ENCODE data around the gene HOXD10. TPM values are rescaled to one million over a fixed set of nuclear protein-coding genes. Genes with fewer than 3 reads are reported as not detected.

Gene HOXD10
- total RNA-seq, 1 donor from 2014 or later = 0.52 TPM

GRCh38 chr2:176128982-176129796 is 12.6 kb downstream of the HOXD10 start, which contains the start of gene HOXD8:
Gene HOXD8, plus strand, starts transcription at chr2:176129705. Its CDS starts 662 bp downstream, at chr2:176130367.
- Histone ChIP-seq H3K4me3 (ENCODE audit: low read length in 3 of 3) (peak within 1 kb of the TSS; percentile 68 to 78 (median 75)), H3K36me3 (ENCODE audit: control insufficient read depth in 3 of 3, insufficient read depth in 3 of 3, low read length in 3 of 3) (peaks cover 0 to 2% (median 0%) of the 10 kb centered on the region in 3 donors), H3K27me3 (ENCODE audit: control insufficient read depth in 3 of 3, insufficient read depth in 3 of 3, low read length in 3 of 3) (peaks cover 11 to 61% (median 41%) of the 10 kb centered on the region in 3 donors), H3K9me3 (ENCODE audit: control insufficient read depth in 3 of 3, low read length in 3 of 3) (no peaks in the 10 kb centered on the region), H3K27ac (ENCODE audit: low read depth, low read length) (peak within 1 kb of the TSS; percentile 78), H3K9ac (ENCODE audit: low read depth in 1 of 3, low read length in 3 of 3) (peak within 1 kb of the TSS; percentile 61 to 76 (median 69)), H3K4me1 (ENCODE audit: control insufficient read depth in 3 of 3, insufficient read depth in 3 of 3, low read length in 3 of 3) (peaks cover 3 to 12% (median 5%) of the 10 kb centered on the region in 3 donors)

- H3K27me3 ChIP-seq (ENCODE audit: control insufficient read depth in 3 of 3, insufficient read depth in 3 of 3, low read length in 3 of 3) = peaks cover 13 to 58% (median 36%) of the 10 kb centered on the region in 3 donors
- H3K9ac ChIP-seq (ENCODE audit: low read depth in 1 of 3, low read length in 3 of 3) = peak overlapping the region in 2 of 3 donors; percentile 25 to 76
- H3K27ac ChIP-seq (ENCODE audit: low read depth, low read length) = peak overlapping the region; percentile 78
- peaks cover 3 to 16% (median 5%) of the 10 kb centered on the region in 3 donors for H3K4me1 ChIP-seq (ENCODE audit: control insufficient read depth in 3 of 3, insufficient read depth in 3 of 3, low read length in 3 of 3)
- H3K4me3 ChIP-seq (ENCODE audit: low read length in 3 of 3) = peak overlapping the region in 1 of 3 donors; percentile 69
- H3K9me3 ChIP-seq (ENCODE audit: control insufficient read depth in 3 of 3, low read length in 3 of 3) = no peaks in the 10 kb centered on the region
- peaks cover 0 to 2% (median 0%) of the 10 kb centered on the region in 3 donors for H3K36me3 ChIP-seq (ENCODE audit: control insufficient read depth in 3 of 3, insufficient read depth in 3 of 3, low read length in 3 of 3)
These were observed 13.2 kb downstream of the HOXD10 start for GRCh38 chr2:176129813-176130146.

DNA sequence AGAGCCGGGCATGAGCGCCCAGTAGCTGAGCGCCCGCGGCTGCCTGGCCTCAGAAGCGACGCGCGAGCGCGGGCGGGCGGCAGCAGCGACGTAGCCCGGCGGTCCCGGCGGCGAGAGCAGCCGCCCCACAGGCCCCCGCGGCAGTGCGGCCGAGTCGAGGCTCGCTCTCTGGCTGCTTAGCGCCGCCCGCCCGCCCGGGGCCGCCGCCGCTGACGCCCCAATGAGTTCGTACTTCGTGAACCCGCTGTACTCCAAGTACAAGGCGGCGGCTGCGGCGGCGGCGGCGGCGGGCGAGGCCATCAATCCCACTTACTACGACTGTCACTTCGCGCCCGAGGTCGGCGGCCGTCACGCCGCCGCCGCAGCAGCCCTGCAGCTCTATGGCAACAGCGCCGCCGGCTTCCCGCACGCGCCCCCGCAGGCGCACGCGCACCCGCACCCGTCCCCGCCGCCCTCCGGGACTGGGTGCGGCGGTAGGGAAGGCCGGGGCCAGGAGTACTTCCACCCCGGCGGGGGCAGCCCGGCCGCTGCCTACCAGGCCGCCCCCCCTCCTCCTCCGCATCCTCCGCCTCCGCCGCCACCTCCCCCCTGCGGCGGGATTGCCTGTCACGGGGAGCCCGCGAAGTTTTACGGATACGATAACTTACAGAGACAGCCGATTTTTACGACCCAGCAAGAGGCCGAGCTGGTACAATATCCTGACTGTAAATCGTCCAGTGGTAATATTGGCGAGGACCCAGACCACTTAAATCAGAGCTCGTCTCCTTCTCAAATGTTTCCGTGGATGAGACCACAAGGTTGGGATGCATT is 13.8 kb downstream of the HOXD10 start:
- Histone ChIP-seq H3K4me3 (ENCODE audit: low read length in 3 of 3) (peak overlapping the region; percentile 22 to 78 (median 69)), H3K27ac (ENCODE audit: low read depth, low read length) (peak overlapping the region; percentile 78), H3K27me3 (ENCODE audit: control insufficient read depth in 3 of 3, insufficient read depth in 3 of 3, low read length in 3 of 3) (peaks cover 13 to 58% (median 33%) of the 10 kb centered on the region in 3 donors), H3K4me1 (ENCODE audit: control insufficient read depth in 3 of 3, insufficient read depth in 3 of 3, low read length in 3 of 3) (peaks cover 7 to 22% (median 10%) of the 10 kb centered on the region in 3 donors), H3K9me3 (ENCODE audit: control insufficient read depth in 3 of 3, low read length in 3 of 3) (no peaks in the 10 kb centered on the region), H3K9ac (ENCODE audit: low read depth in 1 of 3, low read length in 3 of 3) (peak overlapping the region; percentile 25 to 76 (median 63)), H3K36me3 (ENCODE audit: control insufficient read depth in 3 of 3, insufficient read depth in 3 of 3, low read length in 3 of 3) (peaks cover 0 to 2% (median 0%) of the 10 kb centered on the region in 3 donors)

DNA sequence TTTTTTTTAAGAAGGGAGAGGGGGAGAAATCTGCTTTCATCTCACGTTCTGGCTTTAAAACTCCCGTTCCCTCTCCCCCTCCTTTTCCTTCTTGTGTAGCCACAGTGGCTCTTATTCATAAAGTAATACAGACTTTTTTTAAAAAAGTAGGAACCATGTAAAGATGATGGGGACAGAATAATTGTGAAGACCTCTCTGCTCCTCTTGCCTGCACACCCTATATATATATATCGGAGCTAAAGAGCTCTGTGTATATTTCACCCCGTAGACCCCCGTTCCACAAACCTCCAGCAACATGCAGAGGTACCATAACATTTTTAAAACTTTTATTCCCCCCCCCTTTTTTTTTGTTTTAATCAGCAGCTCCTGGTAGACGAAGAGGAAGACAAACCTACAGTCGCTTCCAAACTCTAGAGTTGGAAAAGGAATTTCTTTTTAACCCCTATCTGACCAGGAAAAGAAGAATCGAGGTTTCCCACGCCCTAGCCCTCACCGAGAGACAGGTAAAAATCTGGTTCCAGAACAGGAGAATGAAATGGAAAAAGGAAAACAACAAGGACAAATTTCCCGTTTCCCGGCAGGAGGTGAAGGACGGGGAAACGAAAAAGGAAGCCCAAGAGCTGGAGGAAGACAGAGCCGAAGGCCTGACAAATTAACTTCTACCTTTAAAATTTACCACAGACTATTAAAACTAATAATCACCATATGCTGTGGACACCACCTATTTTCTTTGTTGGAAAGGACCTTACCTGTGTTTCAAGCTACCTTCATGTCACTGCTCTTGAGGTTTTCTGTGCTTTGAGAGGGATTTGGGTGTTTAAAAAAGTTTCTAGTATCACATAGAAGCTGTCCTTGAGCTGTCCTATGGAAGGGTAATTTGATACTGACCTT is 14.6 kb downstream of the HOXD10 start:
- peaks cover 0 to 2% (median 0%) of the 10 kb centered on the region in 3 donors for H3K36me3 ChIP-seq (ENCODE audit: control insufficient read depth in 3 of 3, insufficient read depth in 3 of 3, low read length in 3 of 3)
- peak overlapping the region; percentile 22 to 78 (median 69) for H3K4me3 ChIP-seq (ENCODE audit: low read length in 3 of 3)
- H3K27ac ChIP-seq (ENCODE audit: low read depth, low read length) = peak overlapping the region; percentile 78
- peaks cover 19 to 57% (median 30%) of the 10 kb centered on the region in 3 donors for H3K27me3 ChIP-seq (ENCODE audit: control insufficient read depth in 3 of 3, insufficient read depth in 3 of 3, low read length in 3 of 3)
- H3K9ac ChIP-seq (ENCODE audit: low read depth in 1 of 3, low read length in 3 of 3) = peak overlapping the region; percentile 51 to 76 (median 63)
- H3K4me1 ChIP-seq (ENCODE audit: control insufficient read depth in 3 of 3, insufficient read depth in 3 of 3, low read length in 3 of 3) = peaks cover 9 to 30% (median 10%) of the 10 kb centered on the region in 3 donors
- H3K9me3 ChIP-seq (ENCODE audit: control insufficient read depth in 3 of 3, low read length in 3 of 3) = no peaks in the 10 kb centered on the region

DNA sequence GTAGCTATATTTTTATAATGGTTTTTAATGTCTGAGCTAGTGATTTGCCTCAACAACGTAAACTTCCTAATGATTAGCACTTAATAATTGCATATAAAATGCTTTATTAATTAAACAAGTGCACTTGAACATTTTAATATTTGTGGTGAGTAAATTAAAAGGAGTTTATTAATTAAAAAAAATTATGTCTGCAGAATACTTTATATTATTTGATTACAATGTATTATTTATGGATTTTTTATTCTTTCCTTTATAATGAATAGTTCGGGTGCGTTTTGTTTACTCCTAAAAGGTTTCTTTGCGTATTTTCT is 15.2 kb downstream of the HOXD10 start:
- H3K27ac ChIP-seq (ENCODE audit: low read depth, low read length) = peak overlapping the region; percentile 78
- H3K27me3 ChIP-seq (ENCODE audit: control insufficient read depth in 3 of 3, insufficient read depth in 3 of 3, low read length in 3 of 3) = peaks cover 19 to 63% (median 31%) of the 10 kb centered on the region in 3 donors
- H3K9me3 ChIP-seq (ENCODE audit: control insufficient read depth in 3 of 3, low read length in 3 of 3) = no peaks in the 10 kb centered on the region
- peaks cover 9 to 31% (median 10%) of the 10 kb centered on the region in 3 donors for H3K4me1 ChIP-seq (ENCODE audit: control insufficient read depth in 3 of 3, insufficient read depth in 3 of 3, low read length in 3 of 3)
- peaks cover 0 to 2% (median 0%) of the 10 kb centered on the region in 3 donors for H3K36me3 ChIP-seq (ENCODE audit: control insufficient read depth in 3 of 3, insufficient read depth in 3 of 3, low read length in 3 of 3)
- peak overlapping the region in 2 of 3 donors; percentile 69 to 78 for H3K4me3 ChIP-seq (ENCODE audit: low read length in 3 of 3)
- H3K9ac ChIP-seq (ENCODE audit: low read depth in 1 of 3, low read length in 3 of 3) = peak overlapping the region in 2 of 3 donors; percentile 60 to 76

DNA sequence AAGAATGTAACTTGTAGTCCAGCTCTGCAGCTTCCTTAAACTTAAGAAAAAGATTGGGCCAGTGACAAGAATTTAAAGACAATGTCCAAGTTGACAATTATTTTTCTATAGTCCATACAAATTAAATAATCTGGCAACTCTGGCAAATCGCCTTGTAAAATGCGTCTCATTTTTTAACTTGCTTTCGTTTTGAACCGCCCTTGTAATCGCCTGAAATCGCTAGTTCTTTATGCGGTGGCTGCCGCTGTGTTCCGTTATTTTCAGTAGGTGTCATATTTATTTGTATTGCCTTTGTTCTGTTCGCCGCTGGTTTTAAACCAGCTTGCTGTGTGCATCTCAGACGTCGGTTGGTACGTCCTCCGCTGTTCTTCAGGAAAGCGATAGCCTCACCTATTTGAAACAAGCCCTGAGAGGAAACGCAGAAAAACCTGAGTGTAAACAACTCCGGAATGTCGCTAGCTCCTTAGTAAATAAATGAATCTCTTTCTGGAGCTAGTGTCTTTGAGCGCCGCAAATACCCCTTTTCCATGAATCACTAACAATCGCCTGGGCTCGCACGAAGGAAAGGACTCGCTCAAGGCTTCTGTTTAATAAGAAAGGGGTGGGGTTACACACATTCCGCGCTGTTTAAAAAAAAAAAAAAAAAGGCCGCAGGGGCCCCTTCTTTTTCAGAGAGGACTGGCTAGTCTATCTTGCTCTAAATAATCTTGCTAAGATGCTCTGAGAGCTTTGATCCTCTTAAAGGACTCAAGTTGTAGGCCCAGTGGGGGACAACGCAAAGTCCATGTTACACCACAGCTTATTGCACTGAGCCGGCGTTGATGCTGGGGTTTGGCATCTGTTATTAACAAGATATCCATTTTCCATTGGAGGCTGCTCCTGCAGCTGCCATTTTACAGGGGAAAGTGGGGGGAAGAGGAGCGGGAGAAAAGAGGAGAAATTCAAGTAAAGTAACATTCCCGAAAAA is 15.9 kb downstream of the HOXD10 start:
- H3K27ac ChIP-seq (ENCODE audit: low read depth, low read length) = peak overlapping the region; percentile 50
- peaks cover 9 to 31% (median 10%) of the 10 kb centered on the region in 3 donors for H3K4me1 ChIP-seq (ENCODE audit: control insufficient read depth in 3 of 3, insufficient read depth in 3 of 3, low read length in 3 of 3)

DNA sequence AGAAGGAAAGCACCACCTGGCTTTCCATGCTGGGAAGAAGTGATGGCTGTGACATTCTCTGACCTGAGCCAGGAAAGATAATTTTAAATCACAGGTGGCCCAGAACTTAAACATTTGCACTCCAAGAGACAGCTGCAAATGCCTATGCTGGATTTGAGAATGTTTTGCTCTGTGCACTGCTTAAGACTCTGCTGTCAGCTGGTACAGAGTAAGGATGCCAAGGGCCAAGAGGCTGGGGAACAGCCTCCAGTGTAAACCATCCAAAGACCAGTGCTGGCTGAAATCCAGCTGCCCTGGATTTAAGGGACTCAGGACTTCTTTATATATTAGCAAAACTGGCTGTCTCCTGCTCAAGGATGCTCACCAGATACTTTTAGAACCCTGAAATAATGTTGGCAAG is 16.8 kb downstream of the HOXD10 start:
- H3K9ac ChIP-seq (ENCODE audit: low read depth in 1 of 3, low read length in 3 of 3) = peak overlapping the region in 1 of 3 donors; percentile 3
- no peaks in the 10 kb centered on the region for H3K9me3 ChIP-seq (ENCODE audit: control insufficient read depth in 3 of 3, low read length in 3 of 3)
- H3K27me3 ChIP-seq (ENCODE audit: control insufficient read depth in 3 of 3, insufficient read depth in 3 of 3, low read length in 3 of 3) = peaks cover 13 to 65% (median 23%) of the 10 kb centered on the region in 3 donors
- peaks cover 0 to 2% (median 0%) of the 10 kb centered on the region in 3 donors for H3K36me3 ChIP-seq (ENCODE audit: control insufficient read depth in 3 of 3, insufficient read depth in 3 of 3, low read length in 3 of 3)
- H3K4me3 ChIP-seq (ENCODE audit: low read length in 3 of 3) = no peak overlapping the region
- H3K27ac ChIP-seq (ENCODE audit: low read depth, low read length) = no peak overlapping the region
- peaks cover 6 to 26% (median 12%) of the 10 kb centered on the region in 3 donors for H3K4me1 ChIP-seq (ENCODE audit: control insufficient read depth in 3 of 3, insufficient read depth in 3 of 3, low read length in 3 of 3)

More for the DNA sequence above, 15.9 kb downstream of the HOXD10 start:
- H3K36me3 ChIP-seq (ENCODE audit: control insufficient read depth in 3 of 3, insufficient read depth in 3 of 3, low read length in 3 of 3) = peaks cover 0 to 2% (median 0%) of the 10 kb centered on the region in 3 donors
- peak overlapping the region; percentile 47 to 76 (median 60) for H3K9ac ChIP-seq (ENCODE audit: low read depth in 1 of 3, low read length in 3 of 3)
- no peaks in the 10 kb centered on the region for H3K9me3 ChIP-seq (ENCODE audit: control insufficient read depth in 3 of 3, low read length in 3 of 3)
- peaks cover 19 to 69% (median 29%) of the 10 kb centered on the region in 3 donors for H3K27me3 ChIP-seq (ENCODE audit: control insufficient read depth in 3 of 3, insufficient read depth in 3 of 3, low read length in 3 of 3)
- peak overlapping the region; percentile 22 to 66 (median 49) for H3K4me3 ChIP-seq (ENCODE audit: low read length in 3 of 3)

- Histone ChIP-seq H3K27me3 (ENCODE audit: control insufficient read depth in 3 of 3, insufficient read depth in 3 of 3, low read length in 3 of 3) (peaks cover 12 to 65% (median 18%) of the 10 kb centered on the region in 3 donors), H3K9me3 (ENCODE audit: control insufficient read depth in 3 of 3, low read length in 3 of 3) (no peaks in the 10 kb centered on the region), H3K4me1 (ENCODE audit: control insufficient read depth in 3 of 3, insufficient read depth in 3 of 3, low read length in 3 of 3) (peaks cover 6 to 21% (median 16%) of the 10 kb centered on the region in 3 donors), H3K9ac (ENCODE audit: low read depth in 1 of 3, low read length in 3 of 3) (no peak overlapping the region), H3K4me3 (ENCODE audit: low read length in 3 of 3) (peak overlapping the region in 1 of 3 donors; percentile 23), H3K36me3 (ENCODE audit: control insufficient read depth in 3 of 3, insufficient read depth in 3 of 3, low read length in 3 of 3) (peaks cover 0 to 2% (median 0%) of the 10 kb centered on the region in 3 donors), H3K27ac (ENCODE audit: low read depth, low read length) (peak overlapping the region; percentile 88)
These were observed 17.5 kb downstream of the HOXD10 start for GRCh38 chr2:176134035-176134434.

Data from skeletal muscle tissue (tissue), 4 donors.